GM23338 (cell line): Measurements from ENCODE around the gene NEU4. TPM values are rescaled to one million over a fixed set of nuclear protein-coding genes. Genes with fewer than 3 reads are reported as not detected.

ENCODE experiments used
- ATAC-seq: fragments of 200-7000 bp; cut with Tn5 transposase; 3 replicates; pipeline ENCODE4 v1.9.1; 2020
- DNase-seq: peaks from one replicate; pipeline ENCODE4 v3.0.0-alpha.2; 2015; ENCODE audit warnings: low spot score
- H2AFZ ChIP-seq: fragments of 200-600 bp; sonication (generic); 2 replicates; pipeline ENCODE4 v1.8.0; 2016; ENCODE audit warnings: antibody characterized with exemption, mild to moderate bottlenecking, moderate library complexity
- H3F3A ChIP-seq: fragments of 200-600 bp; sonication (generic); replicated peaks from 2 replicates; pipeline ENCODE4 v1.8.0; 2017; ENCODE audit warnings: antibody characterized with exemption, mixed run types, low read depth
- H3K27ac ChIP-seq: fragments of 200-600 bp; sonication (generic); 2 replicates; pipeline ENCODE4 v1.6.1; 2016; ENCODE audit warnings: low read depth
- H3K27me3 ChIP-seq: fragments of 200-600 bp; sonication (generic); 2 replicates; pipeline ENCODE4 v1.8.0; 2016; ENCODE audit warnings: mild to moderate bottlenecking, mixed run types, moderate library complexity; ENCODE audit not compliant: insufficient read depth
- H3K36me3 ChIP-seq: fragments of 200-600 bp; sonication (generic); 2 replicates; pipeline ENCODE4 v1.8.0; 2016; ENCODE audit warnings: mild to moderate bottlenecking; ENCODE audit not compliant: insufficient read depth
- H3K4me1 ChIP-seq: fragments of 200-600 bp; sonication (generic); 2 replicates; pipeline ENCODE4 v1.8.0; 2016; ENCODE audit warnings: mild to moderate bottlenecking, moderate library complexity; ENCODE audit not compliant: insufficient read depth
- H3K4me2 ChIP-seq: fragments of 200-600 bp; sonication (generic); 2 replicates; pipeline ENCODE4 v1.7.1; 2017; ENCODE audit warnings: mixed run types
- H3K4me3 ChIP-seq: fragments of 200-600 bp; sonication (generic); 2 replicates; pipeline ENCODE4 v1.6.1; 2016; ENCODE audit warnings: mixed run types
- H3K79me2 ChIP-seq: fragments of 200-600 bp; sonication (generic); replicated peaks from 2 replicates; pipeline ENCODE4 v1.8.0; 2017; ENCODE audit warnings: mild to moderate bottlenecking; ENCODE audit not compliant: insufficient read depth
- H3K9me2 ChIP-seq: fragments of 200-600 bp; sonication (generic); 2 replicates; pipeline ENCODE4 v1.8.0; 2017; ENCODE audit not compliant: insufficient read depth
- H4K20me1 ChIP-seq: fragments of 200-600 bp; sonication (generic); replicated peaks from 2 replicates; pipeline ENCODE4 v1.8.0; 2017; ENCODE audit warnings: mild to moderate bottlenecking; ENCODE audit not compliant: insufficient read depth
- H3K27ac Mint-ChIP-seq: 2 replicates; pipeline ENCODE4 v1.8.0; 2020; ENCODE audit warnings: inconsistent platforms, mild to moderate bottlenecking, moderate library complexity, mixed read lengths
- H3K27me3 Mint-ChIP-seq: 3 replicates; pipeline ENCODE4 v1.8.0; 2022; ENCODE audit warnings: low read depth, mild to moderate bottlenecking, moderate library complexity, mixed read lengths, inconsistent platforms; ENCODE audit not compliant: insufficient read depth, poor library complexity
- H3K36me3 Mint-ChIP-seq: 3 replicates; pipeline ENCODE4 v1.8.0; 2021; ENCODE audit warnings: low read depth, mild to moderate bottlenecking, inconsistent platforms, moderate library complexity, mixed read lengths
- H3K4me1 Mint-ChIP-seq: 3 replicates; pipeline ENCODE4 v1.8.0; 2020; ENCODE audit warnings: mild to moderate bottlenecking, inconsistent platforms, mixed read lengths
- H3K4me3 Mint-ChIP-seq: 3 replicates; pipeline ENCODE4 v1.8.0; 2021; ENCODE audit warnings: moderate library complexity, mild to moderate bottlenecking, inconsistent platforms, mixed read lengths
- H3K9me3 Mint-ChIP-seq: 3 replicates; pipeline ENCODE4 v1.8.0; 2020; ENCODE audit warnings: moderate library complexity, mild to moderate bottlenecking, inconsistent platforms, mixed read lengths
- CREB1 ChIP-seq: fragments of 250-450 bp; sonication (Bioruptor Pico); IDR thresholded peaks from 2 replicates; pipeline ENCODE4 v1.5.0; 2020; ENCODE audit warnings: low read depth, mild to moderate bottlenecking, moderate library complexity
- EZH2 ChIP-seq: fragments of 200-600 bp; sonication (generic); IDR thresholded peaks from one replicate; pipeline ENCODE4 v1.8.0; 2017; ENCODE audit warnings: antibody characterized with exemption, mild to moderate bottlenecking, low read depth; ENCODE audit not compliant: unreplicated experiment
- EZH2phosphoT487 ChIP-seq: fragments of 200-600 bp; sonication (generic); IDR thresholded peaks from one replicate; pipeline ENCODE4 v1.8.1; 2018; ENCODE audit warnings: antibody characterized with exemption; ENCODE audit not compliant: unreplicated experiment
- NANOG ChIP-seq: IDR thresholded peaks from 2 replicates; pipeline ENCODE4 v1.6.1; 2016; ENCODE audit warnings: antibody characterized with exemption, borderline replicate concordance
- POLR2AphosphoS5 ChIP-seq: IDR thresholded peaks from 2 replicates; pipeline ENCODE4 v1.6.1; 2016; ENCODE audit warnings: antibody characterized with exemption, low read depth
- REST ChIP-seq: IDR thresholded peaks from one replicate; pipeline ENCODE4 v1.6.1; 2018; ENCODE audit warnings: antibody characterized with exemption; ENCODE audit not compliant: unreplicated experiment
- STAT1 ChIP-seq: IDR thresholded peaks from one replicate; pipeline ENCODE4 v1.6.1; 2016; ENCODE audit warnings: antibody characterized with exemption; ENCODE audit not compliant: unreplicated experiment
- ZNF114 ChIP-seq: fragments of 250-450 bp; sonication (Bioruptor Pico); IDR thresholded peaks from 2 replicates; pipeline ENCODE4 v1.5.0; 2020; ENCODE audit warnings: mild to moderate bottlenecking, moderate library complexity
- ZNF331 ChIP-seq: fragments of 250-450 bp; sonication (Bioruptor Pico); IDR thresholded peaks from 2 replicates; pipeline ENCODE4 v1.5.0; 2020; ENCODE audit warnings: low read depth, mild to moderate bottlenecking, moderate library complexity
- polyA plus RNA-seq: library from polyadenylated mRNA; unstranded; fragments of >200 nt; fragmentation: Nextera tagmentation; extraction: Ambion mirVana; gene quantifications from 2 replicates; pipeline ENCODE4 v1.2.1, GENCODE V29; 2016
- total RNA-seq: library from RNA; depleted of rRNA; stranded (reverse); fragments of >200 nt; shearing (Covaris generic); gene quantifications from 2 replicates; pipeline ENCODE4 v1.2.3, GENCODE V29; 2014
- TF ChIP-seq, protein P1 (sequence below): IDR thresholded peaks from 2 replicates; pipeline ENCODE4 v1.6.1; 2016; ENCODE audit warnings: antibody characterized with exemption
- TF ChIP-seq, protein P2 (sequence below), 2 experiments: fragments of 200-600 bp in 1 of 2; sonication (generic) in 1 of 2; conservative IDR thresholded peaks; 2 replicates each; pipeline versions ENCODE4 v1.5.1 to v1.6.1; 2016 to 2017; ENCODE audit warnings: antibody characterized with exemption in 2 of 2, low read depth in 2 of 2, mild to moderate bottlenecking in 2 of 2, moderate library complexity in 1 of 2

NEU4 gene
- total and polyA plus RNA-seq, 2 experiments from 2014 or later = 0.29 to 1.2 TPM

- TF ChIP-seq, protein P1, sequence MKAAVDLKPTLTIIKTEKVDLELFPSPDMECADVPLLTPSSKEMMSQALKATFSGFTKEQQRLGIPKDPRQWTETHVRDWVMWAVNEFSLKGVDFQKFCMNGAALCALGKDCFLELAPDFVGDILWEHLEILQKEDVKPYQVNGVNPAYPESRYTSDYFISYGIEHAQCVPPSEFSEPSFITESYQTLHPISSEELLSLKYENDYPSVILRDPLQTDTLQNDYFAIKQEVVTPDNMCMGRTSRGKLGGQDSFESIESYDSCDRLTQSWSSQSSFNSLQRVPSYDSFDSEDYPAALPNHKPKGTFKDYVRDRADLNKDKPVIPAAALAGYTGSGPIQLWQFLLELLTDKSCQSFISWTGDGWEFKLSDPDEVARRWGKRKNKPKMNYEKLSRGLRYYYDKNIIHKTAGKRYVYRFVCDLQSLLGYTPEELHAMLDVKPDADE = no peak
- TF ChIP-seq CREB1 (CRISPR knock-in tag) (no peak), NANOG (no peak), EZH2 (no peak), ZNF114 (no peak), STAT1 (no peak), EZH2phosphoT487 (no peak), REST (no peak)
- TF ChIP-seq, protein P2, sequence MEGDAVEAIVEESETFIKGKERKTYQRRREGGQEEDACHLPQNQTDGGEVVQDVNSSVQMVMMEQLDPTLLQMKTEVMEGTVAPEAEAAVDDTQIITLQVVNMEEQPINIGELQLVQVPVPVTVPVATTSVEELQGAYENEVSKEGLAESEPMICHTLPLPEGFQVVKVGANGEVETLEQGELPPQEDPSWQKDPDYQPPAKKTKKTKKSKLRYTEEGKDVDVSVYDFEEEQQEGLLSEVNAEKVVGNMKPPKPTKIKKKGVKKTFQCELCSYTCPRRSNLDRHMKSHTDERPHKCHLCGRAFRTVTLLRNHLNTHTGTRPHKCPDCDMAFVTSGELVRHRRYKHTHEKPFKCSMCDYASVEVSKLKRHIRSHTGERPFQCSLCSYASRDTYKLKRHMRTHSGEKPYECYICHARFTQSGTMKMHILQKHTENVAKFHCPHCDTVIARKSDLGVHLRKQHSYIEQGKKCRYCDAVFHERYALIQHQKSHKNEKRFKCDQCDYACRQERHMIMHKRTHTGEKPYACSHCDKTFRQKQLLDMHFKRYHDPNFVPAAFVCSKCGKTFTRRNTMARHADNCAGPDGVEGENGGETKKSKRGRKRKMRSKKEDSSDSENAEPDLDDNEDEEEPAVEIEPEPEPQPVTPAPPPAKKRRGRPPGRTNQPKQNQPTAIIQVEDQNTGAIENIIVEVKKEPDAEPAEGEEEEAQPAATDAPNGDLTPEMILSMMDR (conservative IDR thresholded peaks at IDR 0.05; ENCODE audit: low read depth in 2 of 2) = no peak
Observed at GRCh38 chr2:241850544-241851324, 41.7 kb downstream of the NEU4 start (continued).

DNA sequence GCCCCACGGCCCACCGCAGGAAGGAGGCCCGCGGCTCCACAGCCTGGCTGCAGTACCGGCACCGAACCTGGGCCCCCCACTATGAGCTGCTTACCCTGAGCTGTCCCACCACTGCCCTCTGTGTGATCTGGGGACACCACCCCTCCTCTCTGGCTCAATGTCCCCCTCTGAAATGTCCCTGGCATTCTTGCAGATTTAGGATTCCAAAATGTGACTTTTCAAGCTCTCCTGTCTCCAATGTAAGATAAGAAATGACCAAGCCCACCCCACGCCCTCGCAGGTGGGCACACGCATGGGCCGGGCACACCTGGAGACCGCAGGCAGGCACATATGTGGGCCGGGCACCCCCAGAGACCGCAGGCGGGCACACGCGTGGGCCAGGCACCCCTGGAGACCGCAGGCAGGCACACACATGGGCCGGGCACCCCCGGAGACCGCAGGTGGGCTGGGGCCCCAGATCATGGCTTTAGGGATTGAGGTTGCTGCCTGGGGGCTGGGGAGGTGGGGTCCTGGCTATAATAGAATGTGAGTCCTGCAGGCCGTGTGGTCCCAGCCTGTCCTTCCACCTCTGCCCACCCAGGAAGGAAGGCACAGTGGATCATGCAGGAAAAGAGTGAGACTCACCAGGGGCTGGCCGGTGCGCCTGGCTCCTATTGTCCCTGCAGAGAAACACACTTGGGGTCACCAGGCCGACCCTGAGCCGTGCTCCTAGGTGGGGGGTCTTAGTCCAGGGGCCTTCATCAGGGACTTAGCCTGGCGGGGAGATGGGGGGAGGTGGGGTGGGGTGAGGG is 42.5 kb downstream of the NEU4 start:
- Histone ChIP-seq H3K4me1 (no peaks in the 10 kb centered on the region), H3K36me3 (no peaks in the 10 kb centered on the region), H3K4me3 (no peak overlapping the region), H3F3A (no peaks in the 10 kb centered on the region), H3K27me3 (no peaks in the 10 kb centered on the region), H2AFZ (no peak overlapping the region), H4K20me1 (no peaks in the 10 kb centered on the region), H3K27ac (no peak overlapping the region), H3K79me2 (no peaks in the 10 kb centered on the region), H3K9me2 (no peaks in the 10 kb centered on the region), H3K4me2 (no peak overlapping the region)
- ATAC-seq = no peak
- Mint-ChIP-seq H3K27me3 (peaks cover 9% of the 10 kb centered on the region), H3K27ac (no peak overlapping the region), H3K4me3 (no peak overlapping the region), H3K9me3 (no peaks in the 10 kb centered on the region), H3K36me3 (no peaks in the 10 kb centered on the region), H3K4me1 (no peaks in the 10 kb centered on the region)
- DNase-seq = no peak
- TF ChIP-seq STAT1 = no peak
- TF ChIP-seq EZH2 = no peak
- TF ChIP-seq, protein P1 = no peak
- TF ChIP-seq ZNF114 = no peak
- no peak for TF ChIP-seq ZNF331 (CRISPR knock-in tag)
- no peak for TF ChIP-seq POLR2AphosphoS5
